Type B pancreatic cell (in vitro differentiated cells): ENCODE data around the gene IRAK4. TPM values are rescaled to one million over a fixed set of nuclear protein-coding genes. Genes with fewer than 3 reads are reported as not detected.

Experiments used
- DNase-seq: peaks from one replicate; pipeline ENCODE4 v3.0.0; 2021; ENCODE audit warnings: mixed read lengths; ENCODE audit not compliant: unreplicated experiment; ENCODE audit errors: extremely low spot score
- H3K27ac Mint-ChIP-seq: 2 replicates; pipeline ENCODE4 v1.8.0; 2021; ENCODE audit warnings: mild to moderate bottlenecking, mixed read lengths
- H3K27me3 Mint-ChIP-seq: 2 replicates; pipeline ENCODE4 v1.8.0; 2021; ENCODE audit warnings: mixed read lengths
- H3K36me3 Mint-ChIP-seq: 2 replicates; pipeline ENCODE4 v1.8.0; 2021; ENCODE audit warnings: mixed read lengths
- H3K4me1 Mint-ChIP-seq: one replicate; pipeline ENCODE4 v1.8.0; 2021; ENCODE audit warnings: mixed read lengths; ENCODE audit not compliant: unreplicated experiment
- H3K4me3 Mint-ChIP-seq: 2 replicates; pipeline ENCODE4 v1.8.0; 2021; ENCODE audit warnings: mild to moderate bottlenecking, mixed read lengths
- H3K9me3 Mint-ChIP-seq: 2 replicates; pipeline ENCODE4 v1.8.0; 2021; ENCODE audit warnings: mixed read lengths
- total RNA-seq: library from RNA; stranded (reverse); gene quantifications from 2 replicates; pipeline ENCODE4 v1.2.1, GENCODE V29; 2021; ENCODE audit warnings: low replicate concordance
- TF ChIP-seq, protein P1 (sequence below): fragments of 200-600 bp; sonication (generic); conservative IDR thresholded peaks from 2 replicates; pipeline ENCODE4 v1.5.0; 2021; ENCODE audit warnings: antibody characterized with exemption, mild to moderate bottlenecking

The IRAK4 gene
- total RNA-seq, 1 donor from 2014 or later = 6.3 TPM

DNA sequence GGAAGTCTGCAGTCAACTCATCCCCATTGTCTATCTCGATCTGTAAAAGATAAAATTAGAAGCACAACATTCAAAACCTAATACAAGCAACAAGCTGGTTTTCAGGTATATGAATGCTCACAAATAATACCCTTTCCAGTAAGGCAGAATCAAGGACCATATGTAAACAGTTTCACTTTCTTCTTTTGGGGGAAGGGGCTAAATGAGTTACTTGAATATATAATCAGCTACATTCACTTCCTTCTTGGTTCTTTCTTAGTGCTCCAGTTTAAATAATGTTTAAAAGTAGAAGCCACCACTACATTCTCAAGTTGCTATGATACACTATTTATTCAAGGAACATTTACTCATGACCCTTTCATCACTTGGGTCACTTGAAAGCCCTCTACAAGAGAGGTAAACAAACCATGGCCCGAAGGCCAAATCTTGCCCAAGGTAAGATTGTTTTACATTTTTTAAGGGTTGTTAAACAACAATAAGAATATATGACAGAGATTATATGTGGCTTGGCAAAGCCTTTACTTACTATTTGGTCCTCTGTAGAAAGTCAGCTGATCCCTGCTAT lies 37.0 kb downstream of the IRAK4 start:
- Mint-ChIP-seq H3K27me3 (no peaks in the 10 kb centered on the region), H3K9me3 (no peaks in the 10 kb centered on the region), H3K36me3 (peaks cover 30% of the 10 kb centered on the region), H3K4me1 (no peaks in the 10 kb centered on the region), H3K27ac (no peak overlapping the region), H3K4me3 (peak overlapping the region; percentile 54)
- TF ChIP-seq, protein P1, sequence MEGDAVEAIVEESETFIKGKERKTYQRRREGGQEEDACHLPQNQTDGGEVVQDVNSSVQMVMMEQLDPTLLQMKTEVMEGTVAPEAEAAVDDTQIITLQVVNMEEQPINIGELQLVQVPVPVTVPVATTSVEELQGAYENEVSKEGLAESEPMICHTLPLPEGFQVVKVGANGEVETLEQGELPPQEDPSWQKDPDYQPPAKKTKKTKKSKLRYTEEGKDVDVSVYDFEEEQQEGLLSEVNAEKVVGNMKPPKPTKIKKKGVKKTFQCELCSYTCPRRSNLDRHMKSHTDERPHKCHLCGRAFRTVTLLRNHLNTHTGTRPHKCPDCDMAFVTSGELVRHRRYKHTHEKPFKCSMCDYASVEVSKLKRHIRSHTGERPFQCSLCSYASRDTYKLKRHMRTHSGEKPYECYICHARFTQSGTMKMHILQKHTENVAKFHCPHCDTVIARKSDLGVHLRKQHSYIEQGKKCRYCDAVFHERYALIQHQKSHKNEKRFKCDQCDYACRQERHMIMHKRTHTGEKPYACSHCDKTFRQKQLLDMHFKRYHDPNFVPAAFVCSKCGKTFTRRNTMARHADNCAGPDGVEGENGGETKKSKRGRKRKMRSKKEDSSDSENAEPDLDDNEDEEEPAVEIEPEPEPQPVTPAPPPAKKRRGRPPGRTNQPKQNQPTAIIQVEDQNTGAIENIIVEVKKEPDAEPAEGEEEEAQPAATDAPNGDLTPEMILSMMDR = no peak
- DNase-seq = no peak

DNA sequence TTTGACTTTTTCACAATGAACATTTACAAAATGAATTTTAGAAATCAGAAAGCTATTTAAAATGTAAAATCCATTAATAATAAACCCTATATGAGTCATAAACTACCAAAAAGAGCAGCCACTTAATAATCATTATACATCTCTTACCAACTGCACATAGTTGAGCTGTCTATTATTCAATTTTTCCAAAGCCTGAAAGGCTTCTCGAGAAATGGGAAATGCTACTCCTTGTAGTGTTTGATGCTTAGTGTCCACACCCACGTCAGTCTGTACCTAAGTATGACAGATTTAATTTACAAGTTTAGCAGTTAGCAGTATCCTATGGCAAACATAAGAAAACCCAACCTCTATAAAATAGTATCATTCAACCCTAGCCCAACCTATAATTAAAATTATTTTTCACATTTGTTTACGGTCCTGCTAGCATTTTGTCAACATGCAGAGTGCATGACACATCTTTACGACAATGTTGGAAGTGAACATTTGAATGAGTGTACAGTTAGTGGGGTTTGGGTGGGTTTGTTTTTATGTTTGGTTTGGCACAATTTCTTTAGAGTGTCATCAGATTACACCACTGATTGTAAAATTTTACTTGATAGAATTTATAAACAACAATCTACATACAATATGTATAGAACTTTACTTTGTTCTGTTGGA lies 38.9 kb downstream of the IRAK4 start:
- H3K9me3 Mint-ChIP-seq = no peaks in the 10 kb centered on the region
- H3K27ac Mint-ChIP-seq = no peak overlapping the region
- no peaks in the 10 kb centered on the region for H3K27me3 Mint-ChIP-seq
- peaks cover 27% of the 10 kb centered on the region for H3K36me3 Mint-ChIP-seq
- H3K4me3 Mint-ChIP-seq = no peak overlapping the region
- TF ChIP-seq, protein P1 = no peak
- no peak for DNase-seq
- H3K4me1 Mint-ChIP-seq = no peaks in the 10 kb centered on the region

DNA sequence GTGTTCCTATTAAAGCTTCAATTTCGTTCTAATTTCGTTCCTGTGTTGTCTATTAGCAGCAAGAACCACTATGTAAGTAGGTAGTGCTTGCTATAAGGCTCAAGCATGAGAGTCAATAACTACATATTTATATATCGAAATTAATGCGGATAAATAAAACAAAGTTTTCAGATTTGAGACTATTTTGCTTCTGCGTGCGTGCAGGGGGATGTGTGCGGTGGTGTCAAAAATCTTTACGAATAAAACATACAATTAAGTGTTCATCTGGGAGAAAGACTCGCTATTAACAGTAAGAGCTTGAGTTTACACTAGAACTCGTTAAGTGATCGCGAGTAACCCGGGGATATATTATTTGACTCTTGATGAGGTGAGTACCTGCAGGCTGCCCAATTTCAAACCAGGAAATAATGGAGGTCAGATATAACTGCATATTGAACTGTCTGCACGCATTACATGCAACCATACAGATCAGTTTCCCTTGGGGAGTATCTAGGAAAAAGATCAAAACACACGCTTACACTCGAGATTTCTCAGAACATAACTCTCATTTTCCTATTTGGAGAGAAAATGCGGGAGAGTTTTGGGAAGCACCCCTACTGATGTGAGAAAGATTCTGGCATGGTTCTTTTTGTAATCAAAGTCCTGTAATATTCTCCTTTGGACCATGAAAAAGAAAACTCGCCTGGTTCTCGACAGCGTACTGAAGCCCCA lies 46.6 kb downstream of the IRAK4 start:
- Mint-ChIP-seq H3K4me1 (peaks cover 24% of the 10 kb centered on the region), H3K9me3 (no peaks in the 10 kb centered on the region), H3K36me3 (peaks cover 14% of the 10 kb centered on the region), H3K4me3 (peak overlapping the region; percentile 98), H3K27me3 (no peaks in the 10 kb centered on the region), H3K27ac (peak overlapping the region; percentile 99)
- TF ChIP-seq, protein P1 = no peak
- DNase-seq = no peak

DNA sequence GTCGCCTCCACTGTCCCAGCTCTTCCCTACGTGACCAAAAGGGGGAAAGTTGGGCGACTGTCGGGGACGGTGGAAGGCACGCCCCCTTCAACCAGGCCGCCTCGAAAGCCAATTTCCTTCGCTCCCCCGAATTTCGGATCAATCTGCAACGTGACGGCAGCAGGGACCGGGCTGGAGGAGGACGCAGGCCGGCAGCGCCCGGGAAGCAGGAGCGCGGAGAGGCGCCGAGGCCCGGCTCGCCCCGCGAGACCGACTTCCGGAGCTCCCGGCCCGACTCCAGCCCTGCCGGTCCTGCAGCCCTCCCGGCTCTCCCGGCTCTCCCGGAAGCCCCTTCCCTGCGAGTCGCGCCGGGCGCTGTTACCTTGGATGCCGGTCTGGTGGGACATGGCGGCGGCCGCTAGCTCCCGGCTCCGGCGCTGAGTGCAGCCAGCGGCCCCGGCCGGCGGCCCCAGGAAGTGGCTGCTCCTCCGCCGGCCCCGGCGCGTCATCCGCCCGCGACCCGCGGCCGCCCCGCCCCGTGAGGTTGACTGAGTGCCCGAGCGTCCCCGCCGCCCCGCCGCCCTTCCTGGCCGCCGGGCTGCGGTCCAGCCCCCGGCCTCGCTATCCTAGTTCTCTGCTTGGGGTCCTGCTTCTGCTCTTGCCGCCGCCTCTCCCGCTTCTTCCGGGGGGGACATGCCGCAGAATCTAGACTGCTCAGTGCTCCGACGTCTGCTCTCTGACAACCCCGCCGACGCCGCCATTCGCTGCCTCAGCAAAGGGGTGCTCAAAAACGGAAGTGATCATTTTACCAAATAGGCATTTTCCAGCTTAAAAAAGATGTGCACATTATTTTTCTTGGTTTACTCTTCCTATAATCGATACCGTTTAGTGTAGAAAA lies 47.3 kb downstream of the IRAK4 start, which contains the start of gene TWF1:
Gene TWF1 (minus strand): TSS at position 458 of the 877 bp plus-strand sequence. CDS start 72 bp downstream, at position 386.
- peak; percentile 92 for DNase-seq
- no peaks in the 10 kb centered on the region for H3K27me3 Mint-ChIP-seq
- peaks cover 9% of the 10 kb centered on the region for H3K36me3 Mint-ChIP-seq
- H3K4me1 Mint-ChIP-seq = peaks cover 24% of the 10 kb centered on the region
- no peaks in the 10 kb centered on the region for H3K9me3 Mint-ChIP-seq
- peak within 1 kb of the TSS; percentile 99 for H3K27ac Mint-ChIP-seq
- TF ChIP-seq, protein P1 = peak; percentile 63
- H3K4me3 Mint-ChIP-seq = peak within 1 kb of the TSS; percentile 98

DNA sequence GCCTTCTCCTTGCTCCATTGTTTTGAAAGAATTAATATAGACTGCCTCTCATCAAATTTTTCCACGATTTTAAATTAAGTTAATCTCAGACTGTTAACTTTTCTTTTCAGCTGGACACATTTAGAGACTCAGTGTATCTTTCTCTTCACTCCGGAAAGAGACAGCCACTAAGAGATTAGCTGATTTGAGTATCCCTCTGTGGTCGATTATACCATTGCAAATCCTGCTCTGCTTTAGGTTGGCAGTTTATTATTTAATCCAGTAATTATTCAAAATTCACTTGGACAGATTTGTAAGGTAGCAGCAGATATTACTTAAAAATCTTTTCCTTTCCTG lies 48.0 kb downstream of the IRAK4 start:
- Mint-ChIP-seq H3K9me3 (no peaks in the 10 kb centered on the region), H3K27ac (peak overlapping the region; percentile 99), H3K4me3 (peak overlapping the region; percentile 98), H3K36me3 (peaks cover 8% of the 10 kb centered on the region), H3K27me3 (no peaks in the 10 kb centered on the region), H3K4me1 (peaks cover 24% of the 10 kb centered on the region)
- no peak for DNase-seq
- TF ChIP-seq, protein P1 = no peak
